GM19043 (cell line): ENCODE data around the gene TIMD4.
A peak's percentile ranks its signal among the peaks of the same experiment; 100 is the strongest.
"Not testable (repeated sequence)": the region's sequence is repeated elsewhere in the genome, so short reads cannot be mapped to it uniquely, and the experiment has no call there.

Source experiments
- ATAC-seq: cut with Tn5 transposase; IDR thresholded peaks from one replicate; pipeline ENCODE4 v1.9.1; 2021; ENCODE audit warnings: low read depth; ENCODE audit not compliant: unreplicated experiment

The TIMD4 gene

DNA sequence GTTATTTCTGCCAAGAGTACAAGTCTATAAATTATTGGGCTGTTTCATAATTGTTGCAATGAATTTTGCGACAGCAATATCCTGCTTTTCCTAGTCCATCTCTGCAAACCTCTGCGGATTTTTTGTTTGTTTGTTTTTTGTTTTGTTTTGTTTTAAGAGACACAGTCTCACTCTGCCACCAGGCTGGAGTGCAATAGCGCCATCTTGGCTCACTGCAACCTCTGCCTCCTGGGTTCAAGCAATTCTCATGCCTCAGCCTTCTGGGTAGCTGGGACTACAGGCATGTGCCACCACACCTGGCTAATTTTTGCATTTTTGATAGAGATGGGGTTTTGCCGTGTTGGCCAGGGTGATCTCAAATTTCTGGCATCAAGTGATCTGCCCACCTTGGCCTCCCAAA lies 37.3 kb downstream of the TIMD4 start:
- ATAC-seq, result not testable (repeated sequence)

DNA sequence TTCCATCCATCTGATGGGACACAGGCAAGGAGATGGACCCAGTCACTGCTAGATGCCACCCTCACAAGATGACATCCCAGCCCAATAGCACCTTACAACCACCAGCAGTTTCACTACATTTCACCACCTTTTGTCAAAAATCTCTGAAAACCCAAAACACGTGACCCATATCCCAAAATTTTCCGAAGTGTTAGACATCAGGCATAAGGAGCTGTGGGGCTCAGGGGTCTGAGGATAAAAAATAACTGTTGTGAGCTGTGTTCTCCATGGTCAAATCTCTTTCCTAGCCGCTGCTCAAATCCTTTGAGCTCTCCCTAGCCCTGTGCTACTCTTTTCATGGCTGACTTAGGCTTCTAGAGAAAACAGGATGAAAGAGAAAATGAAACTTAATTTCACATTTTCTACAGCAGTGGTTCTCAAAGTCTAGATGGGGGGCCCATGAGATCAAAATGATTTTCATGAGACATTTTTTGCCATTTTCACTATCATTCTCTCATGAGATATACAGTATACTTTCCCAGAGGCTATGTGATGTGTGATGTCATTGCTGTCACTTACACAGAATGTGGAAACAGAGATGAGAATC lies 40.7 kb downstream of the TIMD4 start:
- peak; percentile 33 for ATAC-seq

GRCh38 chr5:156920861-156921431 lies 42.1 kb downstream of the TIMD4 start:
- ATAC-seq, result peak; percentile 54

- ATAC-seq, result peak; percentile 44
These were observed 42.8 kb downstream of the TIMD4 start for GRCh38 chr5:156920042-156920860.

GRCh38 chr5:156918311-156918845 lies 44.6 kb downstream of the TIMD4 start:
- no peak for ATAC-seq

- peak; percentile 10 for ATAC-seq
These were observed 48.7 kb downstream of the TIMD4 start for GRCh38 chr5:156914371-156914737.

DNA sequence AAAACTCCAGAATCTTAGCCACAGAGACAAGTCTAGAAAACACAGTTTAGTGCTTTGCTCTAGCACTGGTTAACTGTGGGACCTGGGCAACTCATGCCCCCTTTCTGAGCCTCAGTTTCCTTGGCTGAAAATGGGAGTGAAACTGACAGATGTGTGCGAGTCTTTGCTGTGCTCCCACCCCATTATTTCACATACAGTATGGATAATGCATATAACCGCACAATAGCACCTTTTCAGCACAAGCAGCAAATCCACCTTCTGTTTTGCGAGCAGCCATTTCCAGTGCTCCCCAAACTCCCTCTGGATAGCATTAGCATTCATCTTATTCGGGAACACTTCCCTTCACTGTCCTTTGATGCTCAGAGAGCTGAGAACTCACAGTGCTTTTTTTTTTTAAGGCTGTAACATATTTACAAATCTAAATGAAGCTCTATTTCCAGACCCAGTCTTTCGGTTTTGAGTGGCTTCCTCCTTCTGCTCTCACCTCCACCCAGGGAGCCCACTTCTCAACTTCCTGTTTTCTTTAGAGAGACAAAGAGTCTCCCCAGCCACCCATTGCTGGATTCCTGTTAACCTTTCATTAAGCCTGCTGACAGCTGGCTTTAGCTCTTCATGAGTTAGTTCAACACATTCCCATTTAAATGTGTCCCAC lies 49.2 kb downstream of the TIMD4 start:
- ATAC-seq, result peak; percentile 87

- ATAC-seq, result no peak
These were observed 49.7 kb downstream of the TIMD4 start for GRCh38 chr5:156913355-156913718.

- no peak for ATAC-seq
These were observed 50.2 kb downstream of the TIMD4 start for GRCh38 chr5:156912869-156913268.

DNA sequence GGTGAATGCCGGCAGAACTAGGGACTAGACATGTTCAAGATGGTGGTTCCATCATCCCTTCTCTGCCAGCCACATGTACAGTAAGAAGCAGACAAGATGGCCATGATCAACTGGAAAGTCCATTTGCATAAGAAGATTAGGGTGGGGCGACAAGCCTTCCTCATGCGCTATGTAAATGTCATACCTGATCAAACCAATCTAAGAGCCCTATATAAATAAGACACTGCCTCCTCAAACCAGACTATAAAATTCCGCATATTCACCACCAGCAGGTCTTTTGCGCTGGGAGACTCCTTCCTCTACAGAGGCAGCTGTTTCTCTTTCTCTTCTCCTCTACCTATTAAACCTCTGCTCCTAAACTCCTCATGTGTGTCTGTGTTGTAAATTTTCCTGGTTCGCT lies 53.8 kb downstream of the TIMD4 start:
- ATAC-seq, result no peak

DNA sequence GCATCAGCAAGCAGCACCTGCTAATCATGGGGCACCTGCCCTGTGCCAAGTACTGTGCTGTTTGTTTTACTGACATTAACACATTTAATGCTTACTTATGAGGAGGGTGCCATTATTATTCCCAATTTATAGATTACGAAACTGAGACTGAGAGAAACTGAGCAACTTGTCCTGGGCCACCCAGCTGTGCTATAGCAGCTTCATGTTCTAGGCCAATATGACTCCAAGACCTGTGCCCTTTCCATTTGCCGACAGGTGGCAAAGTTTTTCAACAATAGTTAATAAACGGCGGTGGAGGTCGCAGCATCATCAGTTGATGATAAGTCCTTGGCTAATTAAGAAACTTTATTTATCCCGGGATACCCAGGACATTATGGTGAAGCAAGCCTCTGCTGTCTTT lies 55.4 kb downstream of the TIMD4 start:
- no peak for ATAC-seq

DNA sequence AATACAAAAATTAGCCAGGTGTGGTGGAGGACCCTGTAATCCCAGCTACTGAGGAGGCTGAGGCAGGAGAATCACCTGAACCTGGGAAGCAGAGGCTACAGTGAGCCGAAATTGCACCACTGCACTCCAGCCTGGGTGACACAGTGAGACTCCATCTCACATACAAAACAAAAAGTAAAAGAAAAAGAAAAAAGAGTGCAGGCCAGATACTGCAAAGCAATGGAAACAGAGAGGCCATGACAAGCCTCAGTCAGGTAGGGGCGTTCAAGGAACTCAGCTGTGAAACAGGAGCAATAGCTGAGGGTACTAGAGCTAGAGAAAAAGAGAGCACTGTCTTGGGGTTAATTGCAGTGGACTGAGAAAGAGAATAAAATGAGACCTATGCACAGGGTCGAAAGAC lies 56.2 kb downstream of the TIMD4 start:
- ATAC-seq, result no peak

DNA sequence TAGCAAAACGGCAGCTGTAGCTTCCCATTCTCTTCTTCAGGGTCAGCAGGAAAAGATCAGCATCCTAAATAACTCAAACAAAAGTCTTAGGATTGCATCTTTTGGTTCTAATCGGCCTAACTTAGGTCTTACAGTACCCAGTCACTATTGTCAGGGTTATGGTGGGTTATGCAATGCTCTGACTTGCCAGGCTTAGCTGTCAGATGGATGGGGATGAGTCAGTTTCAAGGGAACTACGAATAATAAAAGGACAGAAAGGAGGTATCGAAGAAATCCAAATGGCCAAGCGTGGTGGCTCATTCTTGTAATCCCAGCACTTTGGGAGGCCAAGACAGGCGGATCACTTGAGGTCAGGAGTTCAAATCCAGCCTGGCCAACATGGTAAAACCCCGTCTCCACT lies 66.5 kb downstream of the TIMD4 start:
- ATAC-seq, result no peak

GRCh38 chr5:156893517-156893916 lies 69.5 kb downstream of the TIMD4 start:
- ATAC-seq, result no peak

- no peak for ATAC-seq
These were observed 70.2 kb downstream of the TIMD4 start for GRCh38 chr5:156892864-156893263.

DNA sequence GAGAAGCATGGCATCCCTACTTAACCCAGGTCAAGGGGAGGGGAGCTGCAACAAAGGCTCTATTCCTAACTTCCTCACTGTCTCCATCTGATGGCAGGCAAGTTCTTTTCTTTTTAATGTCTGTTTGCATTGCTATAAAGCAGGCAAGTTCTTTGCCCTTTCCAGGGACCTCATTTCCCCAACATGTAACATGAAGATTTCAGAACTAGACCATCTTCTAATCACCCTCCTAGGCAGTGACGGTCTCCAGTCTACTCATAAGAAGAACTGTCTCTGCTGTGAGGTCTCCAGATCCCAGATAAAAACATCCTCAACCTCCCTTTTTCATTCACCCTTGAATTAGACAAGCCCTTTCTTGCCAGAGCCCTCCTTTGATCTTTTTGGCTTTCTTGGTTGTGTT lies 70.8 kb downstream of the TIMD4 start:
- ATAC-seq, result no peak

GRCh38 chr5:156888520-156888919 lies 74.5 kb downstream of the TIMD4 start:
- no peak for ATAC-seq

DNA sequence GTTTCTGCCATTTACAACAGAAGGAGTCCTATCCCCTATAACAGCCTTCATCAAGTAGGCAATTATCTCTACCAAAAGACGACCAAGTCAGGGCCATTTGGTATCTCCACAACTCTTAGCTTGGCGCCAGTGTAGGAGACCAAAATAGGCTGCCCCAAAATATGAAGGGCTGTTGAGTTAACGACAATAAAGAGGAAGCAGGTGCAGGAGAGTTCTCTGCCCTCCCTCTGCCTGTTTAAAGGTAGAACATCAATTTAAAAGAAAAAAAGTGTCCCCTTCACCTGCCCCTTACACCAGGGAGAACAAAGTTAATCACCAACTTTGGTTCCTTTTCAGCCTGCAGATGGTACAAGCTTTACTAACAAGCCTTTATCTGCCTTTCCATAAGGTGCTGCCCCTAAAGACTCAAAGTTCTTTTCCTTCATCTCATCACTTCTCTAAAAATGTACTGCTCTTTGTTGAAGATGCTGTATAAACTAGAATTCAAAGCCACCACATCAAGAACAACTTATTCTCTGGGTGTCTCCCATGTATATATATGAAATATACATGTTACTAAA lies 79.6 kb downstream of the TIMD4 start:
- ATAC-seq, result no peak

DNA sequence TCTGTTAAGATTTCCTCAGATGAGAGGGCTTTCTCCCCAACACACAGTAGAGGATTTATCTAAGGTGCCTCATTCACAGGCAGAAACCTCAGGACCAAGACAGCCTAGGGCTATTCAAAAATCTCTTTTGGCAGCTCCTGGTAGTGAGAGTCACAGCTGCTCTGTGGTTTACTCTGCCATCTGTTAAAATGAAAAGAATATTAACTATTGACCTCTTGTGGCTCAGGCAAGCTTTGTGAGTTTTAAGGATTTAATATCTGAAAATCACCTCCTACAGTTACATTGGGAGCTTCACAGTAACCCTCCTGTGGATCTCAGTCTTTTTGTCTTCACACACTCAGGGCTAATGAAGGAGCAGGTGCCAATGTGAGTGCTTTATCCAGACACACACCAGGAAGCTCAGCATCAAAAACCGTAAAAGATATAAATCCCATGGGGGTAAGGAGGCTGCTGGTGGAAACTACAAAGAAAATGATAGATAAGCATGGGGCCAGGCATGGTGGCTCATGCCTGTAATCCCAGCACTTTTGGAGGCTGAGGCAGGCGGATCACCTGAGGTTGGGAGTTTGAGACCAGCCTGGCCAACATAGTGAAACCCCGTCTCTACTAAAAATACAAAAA lies 83.3 kb downstream of the TIMD4 start:
- ATAC-seq, result peak; percentile 86

DNA sequence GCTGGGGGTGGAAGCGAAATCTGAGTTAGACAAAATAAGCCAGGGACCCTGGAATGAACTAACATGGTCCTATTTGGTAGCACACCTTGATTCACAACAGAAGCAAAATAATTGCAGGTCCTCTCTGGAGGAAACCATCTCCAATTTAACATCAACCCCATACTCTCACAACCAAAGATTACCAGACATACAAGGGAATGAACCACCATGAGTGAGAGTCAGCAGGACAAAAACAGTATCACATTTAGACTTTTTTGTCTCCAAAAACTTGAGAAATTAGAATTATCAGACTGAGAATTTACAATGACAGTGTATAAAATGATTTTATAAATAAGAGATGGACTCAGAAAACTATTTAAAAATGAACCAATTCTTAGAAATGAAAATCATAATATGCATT lies 91.8 kb downstream of the TIMD4 start:
- ATAC-seq, result no peak

- ATAC-seq, result no peak
These were observed 92.6 kb downstream of the TIMD4 start for GRCh38 chr5:156870498-156870839.
